DMS 273 (cell line): ENCODE measurements around the gene TMEM167B.
"Not testable (repeated sequence)": the region's sequence is repeated elsewhere in the genome, so short reads cannot be mapped to it uniquely, and the experiment has no call there.

Experiments
- DNase-seq: peaks from one replicate; lab custom pipeline; 2025; ENCODE audit not compliant: unreplicated experiment; lab: John Stamatoyannopoulos, UW

TMEM167B gene

DNA sequence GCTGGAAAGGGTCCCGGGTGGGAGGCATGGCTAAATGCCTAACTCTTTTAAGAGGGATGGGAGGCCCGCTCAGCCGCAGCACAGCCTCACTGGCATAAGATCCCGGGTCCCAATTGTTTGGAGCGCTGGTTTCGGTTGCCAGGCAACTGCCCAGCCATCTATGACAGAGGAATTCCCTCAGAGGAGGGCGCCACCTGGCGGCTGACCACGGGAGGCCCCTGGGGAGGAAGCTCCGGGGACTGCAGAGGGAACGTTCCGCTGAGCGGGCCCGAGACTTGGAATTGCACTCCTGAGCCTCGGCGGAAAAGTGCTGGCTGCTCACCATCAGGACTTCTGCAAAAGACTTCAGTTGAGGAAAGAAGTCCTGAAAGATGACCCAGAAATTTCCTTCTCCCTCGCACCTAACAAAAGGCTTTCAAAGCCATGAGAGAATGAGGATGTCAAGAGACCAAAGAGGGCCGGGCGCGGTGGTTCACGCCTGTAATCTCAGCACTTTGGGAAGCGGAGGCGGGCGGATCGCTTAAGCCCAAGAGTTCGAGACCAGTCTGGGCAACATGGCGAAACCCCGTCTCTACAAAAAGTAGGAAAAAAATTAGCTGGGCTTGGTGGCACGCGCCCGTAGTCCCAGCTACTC is 22.2 kb downstream of the TMEM167B start:
- DNase-seq = peak; percentile 98

DNA sequence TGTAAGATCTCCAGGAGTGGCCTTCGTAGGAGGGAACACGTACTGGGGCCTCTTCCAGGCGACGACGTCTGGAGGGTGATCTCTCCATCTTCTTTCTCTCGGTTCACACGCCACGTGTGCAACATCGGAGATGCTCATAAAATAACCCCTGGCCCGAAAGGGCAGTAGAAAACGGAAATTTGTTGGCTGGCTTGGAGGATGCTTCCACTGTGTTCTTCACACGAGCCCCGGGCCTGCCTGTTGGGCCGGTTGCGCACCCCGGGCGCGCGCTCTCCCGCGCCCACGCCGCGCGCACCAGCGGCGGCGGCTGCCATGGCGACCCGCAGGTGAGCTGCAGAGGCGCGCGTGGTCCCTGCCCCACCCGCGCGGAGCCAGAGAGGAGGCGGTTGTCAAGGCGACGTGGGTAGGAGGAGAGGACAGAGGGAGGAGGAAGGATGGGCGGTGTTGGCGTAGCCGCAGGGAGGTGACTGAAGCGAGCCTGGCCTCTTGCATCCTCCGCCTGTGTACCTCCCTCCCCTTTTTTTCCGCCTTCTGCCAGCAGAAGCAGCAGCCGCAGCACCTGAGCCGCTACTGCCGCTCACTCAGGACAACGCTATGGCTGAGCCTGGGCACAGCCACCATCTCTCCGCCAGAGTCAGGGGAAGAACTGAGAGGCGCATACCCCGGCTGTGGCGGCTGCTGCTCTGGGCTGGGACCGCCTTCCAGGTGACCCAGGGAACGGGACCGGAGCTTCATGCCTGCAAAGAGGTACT is 23.2 kb downstream of the TMEM167B start, which contains the start of gene ELAPOR1:
TSS of gene ELAPOR1 (plus strand) at position 526 of the 752 bp plus-strand sequence. CDS start at position 595, 69 bp downstream.
- peak; percentile 71 for DNase-seq

GRCh38 chr1:109114342-109114674 is 23.7 kb downstream of the TMEM167B start:
- DNase-seq = no peak

DNA sequence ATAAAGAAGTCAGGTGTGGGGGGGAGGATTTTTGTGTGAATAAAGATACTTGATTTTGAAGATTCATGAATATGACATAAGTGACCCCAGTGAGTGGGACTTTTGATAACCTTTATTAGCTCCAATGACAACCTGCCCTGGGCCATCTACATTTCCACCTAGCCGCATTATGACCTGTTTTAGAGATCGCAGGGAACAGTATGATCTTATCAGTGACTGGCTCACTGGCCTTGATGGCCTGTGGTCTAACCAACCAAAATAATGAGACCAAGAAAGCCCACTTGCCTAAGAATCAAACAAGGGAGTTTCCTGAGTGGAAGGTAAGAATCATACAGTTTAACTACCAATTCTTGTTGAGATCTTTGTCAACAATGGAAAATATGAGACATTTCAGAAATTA is 25.1 kb downstream of the TMEM167B start:
- DNase-seq = no peak

GRCh38 chr1:109116286-109116685 is 25.7 kb downstream of the TMEM167B start:
- DNase-seq = no peak

DNA sequence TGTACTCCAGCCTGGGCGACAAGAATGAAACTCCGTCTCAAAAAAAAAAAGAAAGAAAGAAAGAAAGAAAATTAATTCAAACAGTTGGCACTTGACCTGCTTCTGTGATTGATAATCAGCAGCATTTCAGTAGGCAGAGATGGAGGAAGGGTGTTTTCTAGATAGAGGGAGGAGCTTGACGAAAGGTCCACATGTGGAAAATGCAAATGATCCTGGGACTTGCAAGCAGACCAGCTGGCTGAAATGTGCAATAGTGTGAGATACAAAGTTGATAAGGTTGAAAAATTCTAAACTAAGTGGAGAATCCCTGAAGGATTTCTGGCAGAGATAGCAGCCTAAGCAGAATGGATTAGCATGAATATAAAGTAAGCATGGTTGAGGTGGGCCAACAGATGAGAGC is 27.5 kb downstream of the TMEM167B start:
- DNase-seq = peak; percentile 63

DNA sequence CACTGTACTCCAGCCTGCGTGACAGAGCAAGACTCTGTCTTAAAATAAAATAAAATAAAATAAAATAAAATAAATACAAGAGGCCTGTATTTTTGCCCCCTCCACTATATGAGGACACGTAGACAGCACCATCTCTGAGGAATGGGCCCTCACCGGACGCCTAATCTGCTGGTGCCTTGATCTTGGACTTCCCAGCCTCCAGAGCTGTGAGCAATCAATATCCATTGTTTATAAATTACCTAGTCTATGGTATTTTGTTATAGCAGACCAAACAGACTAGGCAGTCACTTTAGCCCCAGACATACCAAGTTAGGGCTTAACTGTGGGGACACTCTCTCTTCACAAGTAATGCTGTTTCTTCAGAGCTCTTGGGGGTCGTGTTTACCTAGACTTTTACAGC is 29.8 kb downstream of the TMEM167B start:
- no peak for DNase-seq

DNA sequence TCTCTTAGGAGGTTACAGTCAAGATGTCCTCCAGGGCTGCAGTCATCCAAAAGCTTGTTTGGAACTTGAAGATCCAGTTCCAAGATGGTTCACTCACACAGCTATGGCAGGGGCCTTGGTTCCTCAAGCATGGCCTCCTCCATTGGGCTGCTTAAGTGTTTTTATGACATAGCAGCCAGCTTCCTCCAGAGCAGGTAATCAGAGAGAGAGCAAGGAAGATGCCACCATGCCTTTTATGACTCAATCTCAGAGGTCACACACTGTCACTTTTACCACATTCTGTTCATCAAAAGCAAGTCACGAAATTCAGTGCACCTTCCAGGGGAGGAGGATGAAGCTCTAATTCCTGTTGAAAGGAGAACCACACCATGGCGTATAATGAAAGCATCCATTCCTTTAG is 40.5 kb downstream of the TMEM167B start:
- DNase-seq = no peak

- DNase-seq = no peak
Observed at GRCh38 chr1:109131800-109132199, 41.2 kb downstream of the TMEM167B start.

GRCh38 chr1:109133002-109133706 is 42.6 kb downstream of the TMEM167B start:
- DNase-seq = no peak

DNA sequence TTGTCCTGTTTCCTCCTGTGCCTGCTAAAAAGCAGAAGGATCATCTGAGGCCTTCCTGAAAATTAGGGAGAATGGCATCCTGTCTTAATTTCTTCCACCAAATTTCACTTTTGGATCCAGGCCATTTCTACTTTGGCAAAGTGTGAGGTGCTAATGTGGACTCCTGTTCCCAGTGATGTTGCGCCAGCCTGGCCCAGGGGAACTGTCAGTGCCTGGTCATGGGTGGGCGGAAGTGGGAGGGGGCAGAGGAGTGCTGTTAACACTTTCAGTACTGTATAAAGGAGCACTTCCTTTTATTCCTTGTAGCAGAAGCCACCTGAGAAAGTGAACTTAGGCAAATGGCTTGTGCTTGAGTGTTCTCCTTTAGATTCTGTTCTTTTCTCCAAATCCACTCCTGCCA is 43.3 kb downstream of the TMEM167B start:
- DNase-seq = peak; percentile 62

- peak; percentile 76 for DNase-seq
Observed at GRCh38 chr1:109134423-109134822, 43.9 kb downstream of the TMEM167B start.

GRCh38 chr1:109135940-109136339 is 45.4 kb downstream of the TMEM167B start:
- DNase-seq = no peak

DNA sequence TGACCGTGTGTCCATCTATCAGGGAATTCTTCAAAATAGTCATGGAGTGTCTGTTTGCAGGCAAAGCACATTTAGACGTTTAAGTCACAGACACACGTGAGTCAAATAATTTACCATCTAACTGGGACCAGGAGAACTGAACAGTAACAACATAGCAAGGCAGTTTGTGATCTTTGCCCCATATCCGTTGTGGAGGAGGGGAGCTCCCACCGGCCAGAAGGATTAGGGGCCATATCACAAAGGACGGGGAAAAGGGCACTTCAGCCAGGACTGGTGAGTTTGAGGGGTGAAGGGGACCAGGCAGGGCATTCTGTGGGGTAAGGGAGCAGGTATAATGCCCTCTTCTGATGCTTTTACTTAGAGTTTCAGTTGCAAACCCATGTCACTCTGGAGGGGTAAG is 46.2 kb downstream of the TMEM167B start:
- no peak for DNase-seq

DNA sequence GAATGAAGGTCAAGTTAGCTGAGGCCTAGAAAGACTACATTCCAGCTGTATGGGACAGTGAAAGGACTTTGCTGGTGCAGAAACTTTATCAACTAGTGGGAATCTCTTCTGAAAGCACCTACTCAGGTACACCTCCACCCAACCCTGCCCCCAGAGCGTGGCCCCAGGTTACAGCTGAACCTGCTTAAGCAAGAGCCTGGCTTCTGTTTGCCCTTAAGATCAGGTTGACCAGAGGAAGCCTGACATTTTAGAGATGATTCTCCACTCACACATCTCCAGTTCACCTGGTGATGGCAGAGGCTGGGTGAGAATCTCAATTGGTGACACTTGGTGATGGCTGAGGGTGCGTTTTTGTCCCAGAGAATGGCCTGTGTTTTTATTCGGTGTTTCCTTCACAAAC is 47.4 kb downstream of the TMEM167B start:
- DNase-seq = no peak

GRCh38 chr1:109138358-109138757 is 47.8 kb downstream of the TMEM167B start:
- no peak for DNase-seq

- DNase-seq = no peak
Observed at GRCh38 chr1:109140392-109140791, 49.8 kb downstream of the TMEM167B start.

DNA sequence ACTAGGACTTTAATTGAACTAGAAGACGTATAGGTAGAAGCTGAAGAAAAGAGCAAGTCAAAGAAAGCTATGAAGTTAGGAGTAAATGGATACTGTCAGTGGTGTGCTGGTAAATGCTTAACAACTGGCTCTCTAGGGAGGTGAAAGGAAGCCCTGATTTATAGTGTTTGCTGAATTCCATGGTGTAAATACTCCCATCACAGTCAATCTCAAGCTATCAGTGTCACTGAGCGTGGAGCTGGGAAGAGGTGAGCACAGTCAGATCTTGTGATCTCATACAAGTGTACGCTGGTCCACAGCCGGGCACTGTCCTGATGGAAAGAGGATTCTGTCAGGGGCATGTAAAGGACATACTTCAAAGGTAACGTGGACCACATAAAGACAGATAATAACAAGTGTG is 51.7 kb downstream of the TMEM167B start:
- DNase-seq = no peak

- DNase-seq = not testable (repeated sequence)
Observed at GRCh38 chr1:109142725-109143124, 52.2 kb downstream of the TMEM167B start.
